Astrocyte (in vitro differentiated cells and primary cell): Measurements from ENCODE around the gene ANTXR2. TPM values are rescaled to one million over a fixed set of nuclear protein-coding genes. Genes with fewer than 3 reads are reported as not detected.

Source experiments
- DNase-seq: peaks from one replicate; pipeline ENCODE4 v3.0.0-alpha.2; 2010; ENCODE audit warnings: low read depth
- FAIRE-seq: peaks from 2 replicates; lab custom pipeline; 2011; peaks lifted over from hg19 to GRCh38; lab: Jason Lieb, UNC
- H2AFZ ChIP-seq: 2 replicates; pipeline ENCODE4 v1.6.0; 2012; ENCODE audit warnings: low read depth, low read length, inconsistent platforms
- H3K27ac ChIP-seq: 2 replicates; pipeline ENCODE4 v1.5.1; 2011; ENCODE audit warnings: low read depth, low read length, inconsistent platforms
- H3K27me3 ChIP-seq: 2 replicates; pipeline ENCODE4 v1.6.0; 2011; ENCODE audit warnings: low read length, inconsistent platforms; ENCODE audit not compliant: insufficient read depth
- H3K36me3 ChIP-seq: 2 replicates; pipeline ENCODE4 v1.5.1; 2011; ENCODE audit warnings: low read length, inconsistent platforms; ENCODE audit not compliant: insufficient read depth
- H3K4me1 ChIP-seq: 2 replicates; pipeline ENCODE4 v1.5.1; 2011; ENCODE audit warnings: low read length, inconsistent platforms; ENCODE audit not compliant: insufficient read depth
- H3K4me2 ChIP-seq: 2 replicates; pipeline ENCODE4 v1.6.0; 2012; ENCODE audit warnings: low read length, inconsistent platforms
- H3K4me3 ChIP-seq: 2 replicates; pipeline ENCODE4 v1.5.1; 2011; ENCODE audit warnings: low read depth, mild to moderate bottlenecking, low read length, inconsistent platforms; ENCODE audit not compliant: insufficient read depth
- H3K79me2 ChIP-seq: 2 replicates; pipeline ENCODE4 v1.6.0; 2012; ENCODE audit warnings: mild to moderate bottlenecking, low read length, inconsistent platforms; ENCODE audit not compliant: insufficient read depth
- H3K9ac ChIP-seq: 2 replicates; pipeline ENCODE4 v1.6.0; 2012; ENCODE audit warnings: mild to moderate bottlenecking, low read length, inconsistent platforms
- H3K9me3 ChIP-seq: 2 replicates; pipeline ENCODE4 v1.5.1; 2012; ENCODE audit warnings: low read depth, mild to moderate bottlenecking, low read length, inconsistent platforms; ENCODE audit not compliant: insufficient read depth
- H4K20me1 ChIP-seq: 2 replicates; pipeline ENCODE4 v1.6.0; 2012; ENCODE audit warnings: low read length, inconsistent platforms; ENCODE audit not compliant: insufficient read depth
- H3K27ac Mint-ChIP-seq: one replicate; pipeline ENCODE4 v1.8.0; 2021; ENCODE audit warnings: mild to moderate bottlenecking, mixed read lengths; ENCODE audit not compliant: unreplicated experiment
- H3K27me3 Mint-ChIP-seq: one replicate; pipeline ENCODE4 v1.8.0; 2021; ENCODE audit warnings: low read depth, mixed read lengths; ENCODE audit not compliant: unreplicated experiment
- H3K36me3 Mint-ChIP-seq: one replicate; pipeline ENCODE4 v1.8.0; 2021; ENCODE audit warnings: low read depth, mixed read lengths; ENCODE audit not compliant: unreplicated experiment
- H3K4me1 Mint-ChIP-seq: one replicate; pipeline ENCODE4 v1.8.0; 2021; ENCODE audit warnings: low read depth, mixed read lengths; ENCODE audit not compliant: unreplicated experiment
- H3K4me3 Mint-ChIP-seq: one replicate; pipeline ENCODE4 v1.8.0; 2021; ENCODE audit warnings: mild to moderate bottlenecking, moderate library complexity, mixed read lengths; ENCODE audit not compliant: unreplicated experiment
- H3K9me3 Mint-ChIP-seq: one replicate; pipeline ENCODE4 v1.8.0; 2021; ENCODE audit warnings: mild to moderate bottlenecking, mixed read lengths; ENCODE audit not compliant: unreplicated experiment
- EZH2 ChIP-seq: IDR thresholded peaks from 2 replicates; pipeline ENCODE4 v1.6.1; 2012; ENCODE audit warnings: mild to moderate bottlenecking, low read length, inconsistent platforms; ENCODE audit not compliant: insufficient read depth
- total RNA-seq: library from RNA; stranded (reverse); gene quantifications from 2 replicates; pipeline ENCODE4 v1.2.1, GENCODE V29; 2021
- TF ChIP-seq, protein P1 (sequence below): IDR thresholded peaks from 2 replicates; pipeline ENCODE4 v1.5.1; 2011; ENCODE audit warnings: low read depth, mild to moderate bottlenecking, inconsistent platforms, low read length, moderate library complexity; ENCODE audit not compliant: insufficient read depth

Gene ANTXR2
- total RNA-seq, 1 donor from 2014 or later: 34.7 TPM

GRCh38 chr4:80012291-80012690 lies 60.7 kb downstream of the ANTXR2 start:
- Histone ChIP-seq H3K79me2 (peaks cover 20% of the 10 kb centered on the region), H3K9ac (no peak overlapping the region), H3K27ac (peak overlapping the region; percentile 56), H3K36me3 (peaks cover 16% of the 10 kb centered on the region), H3K4me3 (no peak overlapping the region), H3K4me1 (peaks cover 26% of the 10 kb centered on the region), H4K20me1 (no peaks in the 10 kb centered on the region), H3K4me2 (peak overlapping the region; percentile 42), H2AFZ (no peak overlapping the region), H3K9me3 (no peaks in the 10 kb centered on the region), H3K27me3 (no peaks in the 10 kb centered on the region)
- no peak for FAIRE-seq
- H3K4me3 Mint-ChIP-seq: no peak overlapping the region
- no peaks in the 10 kb centered on the region for H3K27me3 Mint-ChIP-seq
- H3K36me3 Mint-ChIP-seq: peaks cover 2% of the 10 kb centered on the region
- peaks cover 2% of the 10 kb centered on the region for H3K4me1 Mint-ChIP-seq
- DNase-seq: no peak
- no peak overlapping the region for H3K27ac Mint-ChIP-seq
- TF ChIP-seq EZH2: no peak
- TF ChIP-seq, protein P1, sequence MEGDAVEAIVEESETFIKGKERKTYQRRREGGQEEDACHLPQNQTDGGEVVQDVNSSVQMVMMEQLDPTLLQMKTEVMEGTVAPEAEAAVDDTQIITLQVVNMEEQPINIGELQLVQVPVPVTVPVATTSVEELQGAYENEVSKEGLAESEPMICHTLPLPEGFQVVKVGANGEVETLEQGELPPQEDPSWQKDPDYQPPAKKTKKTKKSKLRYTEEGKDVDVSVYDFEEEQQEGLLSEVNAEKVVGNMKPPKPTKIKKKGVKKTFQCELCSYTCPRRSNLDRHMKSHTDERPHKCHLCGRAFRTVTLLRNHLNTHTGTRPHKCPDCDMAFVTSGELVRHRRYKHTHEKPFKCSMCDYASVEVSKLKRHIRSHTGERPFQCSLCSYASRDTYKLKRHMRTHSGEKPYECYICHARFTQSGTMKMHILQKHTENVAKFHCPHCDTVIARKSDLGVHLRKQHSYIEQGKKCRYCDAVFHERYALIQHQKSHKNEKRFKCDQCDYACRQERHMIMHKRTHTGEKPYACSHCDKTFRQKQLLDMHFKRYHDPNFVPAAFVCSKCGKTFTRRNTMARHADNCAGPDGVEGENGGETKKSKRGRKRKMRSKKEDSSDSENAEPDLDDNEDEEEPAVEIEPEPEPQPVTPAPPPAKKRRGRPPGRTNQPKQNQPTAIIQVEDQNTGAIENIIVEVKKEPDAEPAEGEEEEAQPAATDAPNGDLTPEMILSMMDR: no peak
- H3K9me3 Mint-ChIP-seq: no peaks in the 10 kb centered on the region

- H3K4me2 ChIP-seq: peak overlapping the region; percentile 42
- peaks cover 5% of the 10 kb centered on the region for H3K4me1 Mint-ChIP-seq
Measured at GRCh38 chr4:80011636-80012236, 61.3 kb downstream of the ANTXR2 start.

More at GRCh38 chr4:80011636-80012236, 61.3 kb downstream of the ANTXR2 start:
- no peak overlapping the region for H3K9ac ChIP-seq
- peak overlapping the region; percentile 56 for H3K27ac ChIP-seq
- peaks cover 16% of the 10 kb centered on the region for H3K36me3 ChIP-seq
- H2AFZ ChIP-seq: no peak overlapping the region
- H3K79me2 ChIP-seq: peaks cover 20% of the 10 kb centered on the region
- Mint-ChIP-seq H3K4me3 (no peak overlapping the region), H3K27ac (no peak overlapping the region), H3K36me3 (peaks cover 2% of the 10 kb centered on the region), H3K27me3 (no peaks in the 10 kb centered on the region), H3K9me3 (no peaks in the 10 kb centered on the region)
- no peak overlapping the region for H3K4me3 ChIP-seq
- H3K27me3 ChIP-seq: no peaks in the 10 kb centered on the region
- peak; percentile 84 for FAIRE-seq
- DNase-seq: peak; percentile 80
- H3K9me3 ChIP-seq: no peaks in the 10 kb centered on the region
- TF ChIP-seq, protein P1: no peak
- TF ChIP-seq EZH2: no peak
- no peaks in the 10 kb centered on the region for H4K20me1 ChIP-seq
- peaks cover 20% of the 10 kb centered on the region for H3K4me1 ChIP-seq
